GM21825 (cell line): ENCODE data around the gene CRABP2.
A peak's percentile ranks its signal among the peaks of the same experiment; 100 is the strongest.

Experiments used
- ATAC-seq: cut with Tn5 transposase; IDR thresholded peaks from one replicate; pipeline ENCODE4 v1.9.1; 2021; ENCODE audit warnings: mild to moderate bottlenecking, moderate library complexity; ENCODE audit not compliant: unreplicated experiment

The CRABP2 gene

DNA sequence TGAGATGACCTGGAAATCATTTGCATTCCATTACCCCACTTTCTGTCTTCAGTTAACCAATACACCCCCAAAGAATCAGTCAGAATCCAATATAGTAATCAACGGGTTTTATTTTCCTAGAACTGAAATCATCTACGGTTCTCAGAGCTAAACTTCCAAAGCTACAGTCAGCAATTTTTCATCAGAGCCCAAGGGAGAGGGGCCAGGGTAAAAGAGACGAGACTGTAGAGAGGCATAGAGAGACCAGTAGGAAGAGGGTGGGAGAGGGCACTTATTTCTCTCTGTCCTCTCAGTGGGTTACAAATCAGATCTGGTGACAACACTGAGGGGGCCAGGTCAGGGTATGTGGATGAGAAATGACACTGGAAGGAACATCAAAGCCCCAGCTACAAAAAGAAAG is 36.6 kb upstream of the CRABP2 start:
- ATAC-seq, result no peak

DNA sequence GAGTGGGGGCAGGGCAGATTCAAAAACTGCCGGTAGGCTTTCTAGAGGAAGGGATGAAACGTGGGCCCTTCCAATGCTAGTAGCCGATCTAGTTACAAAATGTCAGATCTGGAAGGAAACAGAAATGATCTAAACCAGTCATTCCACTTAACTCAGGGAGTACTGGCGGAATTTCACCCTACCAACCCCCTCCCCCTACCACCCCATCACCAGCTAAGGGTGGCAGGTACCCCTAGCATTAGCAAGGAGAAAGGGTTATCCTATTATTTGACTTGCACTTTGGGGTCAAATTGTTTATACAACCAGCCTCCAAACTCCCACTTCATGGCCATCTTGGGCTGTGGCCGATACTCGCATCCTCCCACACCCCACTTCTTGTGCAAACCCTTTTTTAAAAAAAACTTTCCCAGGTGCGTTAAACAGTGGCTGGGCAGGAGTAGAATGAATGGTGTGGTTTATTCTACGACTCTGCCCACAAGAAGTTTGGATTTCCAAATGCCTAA is 36.1 kb upstream of the CRABP2 start:
- ATAC-seq, result no peak

DNA sequence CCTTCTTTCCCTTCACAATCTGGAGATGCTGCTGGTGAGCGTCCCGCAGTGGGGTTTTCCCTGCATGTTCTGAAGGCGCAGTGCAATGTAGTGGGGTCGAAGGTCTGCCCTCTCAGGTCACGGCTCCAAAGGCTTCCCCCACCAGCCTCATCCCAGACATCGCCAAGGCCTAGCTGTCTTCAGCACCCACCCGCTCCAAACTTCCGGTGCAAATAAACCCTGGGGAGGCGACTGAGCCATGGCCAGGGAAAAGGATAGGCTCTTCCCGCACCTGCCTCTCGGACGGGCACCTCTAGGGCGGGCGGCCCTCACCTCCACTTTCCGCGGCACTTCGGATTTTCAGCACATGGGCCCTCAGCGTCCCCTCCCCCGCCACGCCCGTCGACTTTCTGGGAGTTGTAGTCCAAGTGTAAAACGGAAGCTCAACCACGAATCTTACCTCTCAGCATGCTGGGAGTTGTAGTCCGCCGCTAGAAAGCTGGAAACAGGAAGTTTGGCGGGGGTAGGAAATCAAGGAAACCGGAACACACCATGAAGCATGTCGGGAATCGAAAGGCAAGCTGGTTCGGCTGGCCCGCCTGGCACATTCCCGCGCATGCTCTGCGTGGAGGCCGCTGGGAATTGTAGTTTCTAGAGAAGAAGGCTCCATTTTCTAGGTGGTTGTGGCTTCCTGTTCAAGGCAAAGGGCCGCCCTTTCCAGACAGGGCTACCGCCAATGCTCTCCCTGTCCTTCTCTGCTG is 35.5 kb upstream of the CRABP2 start, which contains the start of gene MRPL24:
TSS of gene MRPL24 (minus strand) at position 348 of the 740 bp plus-strand sequence. CDS start 2,384 bp downstream, outside the sequence.
- peak; percentile 76 for ATAC-seq

DNA sequence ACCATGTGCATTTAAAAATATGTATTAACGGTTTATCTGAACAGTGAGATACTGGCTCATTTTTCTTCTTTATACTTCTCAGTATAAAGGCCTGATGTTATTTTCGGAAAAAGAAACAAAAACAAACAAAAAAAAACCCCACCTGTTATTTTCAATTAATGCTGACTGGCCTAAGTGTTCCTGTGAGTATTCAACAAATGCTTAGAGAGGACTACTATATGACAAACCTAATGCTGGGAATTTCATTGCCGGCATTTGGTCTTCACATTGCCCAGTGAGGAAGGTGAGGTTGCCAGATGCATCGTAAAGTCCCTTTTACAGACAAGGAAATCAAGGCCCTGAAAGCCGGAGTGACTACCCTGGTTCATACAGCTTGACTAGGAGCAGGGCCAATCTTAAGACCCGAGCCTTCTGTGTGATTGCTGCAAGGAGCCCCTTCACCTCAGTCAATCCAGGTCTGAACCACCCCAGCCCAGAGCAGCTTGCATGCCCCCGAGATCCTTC is 34.9 kb upstream of the CRABP2 start:
- peak; percentile 2 for ATAC-seq

DNA sequence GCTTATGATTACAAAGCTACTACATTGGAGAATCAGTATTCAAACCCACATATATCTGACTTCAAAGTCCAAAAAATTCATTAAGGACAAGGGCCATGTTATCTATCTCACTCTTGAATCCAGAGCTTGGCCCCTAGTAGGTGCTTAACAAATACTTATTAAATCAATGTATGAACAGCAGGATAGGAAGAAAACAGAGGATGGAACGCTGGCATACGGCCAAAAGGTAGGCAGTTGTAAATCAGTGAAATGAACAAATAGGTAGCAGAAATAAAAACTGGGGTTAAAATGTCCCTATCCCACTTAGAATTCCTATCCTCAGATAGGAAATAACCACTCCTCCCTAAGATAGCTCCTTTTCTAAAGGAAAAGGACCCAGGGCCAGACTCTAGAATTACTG is 33.5 kb upstream of the CRABP2 start:
- ATAC-seq, result no peak

DNA sequence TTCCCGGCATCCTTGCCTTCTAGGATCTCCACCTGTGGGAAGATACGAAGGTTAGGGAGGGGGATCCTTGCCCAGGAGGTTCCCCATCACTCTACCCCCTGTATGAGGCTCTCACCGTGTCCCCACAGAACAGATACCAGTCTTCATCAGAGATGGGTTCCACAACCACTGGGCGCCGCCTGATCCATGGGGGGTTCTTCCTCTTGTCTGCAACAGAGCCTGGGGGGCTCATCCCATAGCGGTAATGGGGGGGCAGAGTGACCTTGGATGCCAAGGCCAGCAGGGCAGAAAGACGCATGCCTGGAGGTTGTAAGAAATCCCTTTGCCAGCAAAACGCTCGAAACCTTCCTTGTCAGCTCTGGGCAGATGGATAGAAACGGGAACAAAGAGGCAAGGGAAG is 33.0 kb upstream of the CRABP2 start:
- ATAC-seq, result no peak

DNA sequence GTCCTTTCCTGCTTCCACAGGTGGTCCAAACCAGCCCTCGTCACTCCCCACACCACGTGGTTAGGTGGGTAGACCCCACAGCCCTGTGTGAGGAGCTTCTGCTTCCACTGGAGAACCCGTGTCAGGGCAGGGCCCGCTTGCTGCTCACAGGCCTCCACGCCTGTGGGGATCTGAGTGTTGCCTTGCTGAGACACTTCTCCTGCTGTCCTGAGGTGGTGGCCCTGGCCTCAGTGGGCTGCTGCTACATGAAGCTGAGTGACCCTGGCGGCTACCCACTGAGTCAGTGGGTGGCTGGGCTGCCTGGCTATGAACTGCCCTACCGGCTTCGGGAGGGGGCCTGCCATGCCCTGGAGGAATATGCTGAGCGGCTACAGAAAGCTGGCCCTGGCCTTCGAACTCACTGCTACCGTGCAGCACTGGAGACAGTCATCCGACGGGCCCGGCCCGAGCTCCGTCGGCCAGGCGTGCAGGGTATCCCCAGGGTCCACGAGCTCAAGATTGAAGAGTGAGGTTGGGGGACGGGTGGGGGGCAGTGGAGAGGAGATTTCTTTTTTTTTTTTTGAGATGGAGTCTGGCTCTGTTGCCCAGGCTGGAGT is 28.7 kb upstream of the CRABP2 start:
- ATAC-seq, result no peak

DNA sequence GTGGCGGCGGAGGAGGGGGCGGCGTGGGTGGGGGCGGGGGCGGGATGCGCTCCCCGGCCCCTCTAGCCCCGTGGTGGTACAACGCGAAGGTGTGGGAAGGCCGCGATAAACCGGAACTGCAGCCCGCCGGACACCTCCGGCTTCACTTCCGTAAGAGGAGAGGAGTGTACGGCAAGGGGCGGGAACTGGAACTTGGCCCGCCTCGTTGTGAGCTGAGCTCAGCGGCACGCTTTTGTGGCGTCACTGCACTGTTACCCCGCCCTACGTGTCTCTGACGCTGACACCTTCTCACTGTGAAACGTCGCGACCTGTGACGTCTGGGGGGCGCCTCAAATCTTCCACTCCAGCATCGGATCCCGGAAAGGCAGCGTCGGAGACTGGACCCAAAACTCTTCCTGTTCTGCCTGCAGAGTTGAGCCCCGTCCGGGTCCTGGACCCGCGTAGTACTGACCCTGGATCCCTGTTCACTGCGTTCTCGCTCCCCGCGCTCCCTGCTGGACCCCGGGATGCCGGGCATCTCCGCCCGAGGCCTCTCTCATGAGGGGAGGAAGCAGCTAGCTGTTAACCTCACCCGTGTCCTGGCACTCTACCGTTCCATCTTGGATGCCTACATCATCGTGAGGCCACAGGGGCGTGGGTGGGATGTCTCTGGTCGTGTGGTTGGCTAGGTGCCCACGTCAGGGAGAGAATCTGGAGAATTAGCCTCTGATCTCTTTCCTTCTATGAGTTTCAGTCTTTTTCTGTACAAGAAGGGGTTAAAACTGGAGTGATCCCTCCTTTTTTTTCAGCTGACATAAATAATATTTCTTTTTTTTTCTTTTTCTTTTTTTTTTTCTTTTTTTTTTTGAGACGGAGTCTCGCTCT is 23.4 kb upstream of the CRABP2 start, which contains the start of gene ISG20L2:
TSS of gene ISG20L2 (minus strand) at position 168 of the 864 bp plus-strand sequence. CDS start 1,114 bp downstream, outside the sequence.
- ATAC-seq, result peak; percentile 80

DNA sequence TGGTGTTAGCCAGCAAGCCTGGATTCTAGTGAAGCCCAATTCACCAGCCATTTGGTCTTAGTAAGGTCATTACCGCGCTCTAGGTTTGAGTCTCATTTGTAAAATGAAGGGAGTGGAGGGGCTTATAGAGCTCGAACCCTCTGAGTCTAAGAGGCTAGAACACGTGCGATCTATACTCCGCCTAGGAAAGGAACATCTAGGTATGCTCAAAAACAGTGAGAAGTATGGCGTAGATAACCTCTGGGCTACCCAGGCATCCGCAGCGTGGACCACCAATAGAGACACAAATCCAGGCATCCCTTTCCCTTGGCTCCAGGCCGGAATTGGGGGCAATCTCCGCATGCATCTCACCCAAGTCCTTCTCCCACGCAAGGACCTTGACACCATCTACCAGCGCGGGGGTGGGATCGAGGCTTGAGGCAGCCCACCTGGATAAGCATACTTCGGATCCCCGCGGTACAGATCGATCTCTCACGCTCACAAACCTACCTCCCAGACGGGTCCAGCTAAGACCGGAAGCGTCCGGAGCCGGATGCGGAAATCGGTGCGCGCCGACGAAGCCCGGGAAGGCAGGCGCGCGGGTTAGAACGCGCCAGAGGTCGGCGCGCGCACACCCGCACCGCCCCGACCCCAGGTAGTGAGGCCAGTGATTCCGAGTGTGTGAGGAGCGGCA is 22.7 kb upstream of the CRABP2 start, which contains the start of gene METTL25B:
TSS of gene METTL25B (plus strand) at position 544 of the 673 bp plus-strand sequence. CDS start 636 bp downstream, outside the sequence.
- ATAC-seq, result peak; percentile 49

DNA sequence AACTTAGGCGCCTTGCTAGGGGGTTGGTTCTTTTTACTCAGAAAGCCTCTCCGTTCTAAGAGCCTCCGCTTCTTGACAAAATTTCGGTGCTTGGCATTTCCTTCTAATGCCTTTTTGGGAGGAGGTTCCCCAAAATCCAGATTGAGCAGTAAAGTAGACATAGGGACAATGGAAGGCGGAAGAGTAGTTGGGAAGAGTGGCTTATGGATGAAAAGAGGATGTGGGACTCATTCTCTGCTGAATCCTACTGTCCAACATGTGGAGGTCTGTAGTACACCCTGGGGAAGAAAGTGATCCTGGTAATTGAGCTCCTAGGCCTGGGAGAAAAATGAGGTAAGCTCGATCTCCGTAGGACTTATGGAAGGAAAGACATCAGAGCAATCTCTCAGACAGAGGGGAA is 22.1 kb upstream of the CRABP2 start:
- ATAC-seq, result no peak

DNA sequence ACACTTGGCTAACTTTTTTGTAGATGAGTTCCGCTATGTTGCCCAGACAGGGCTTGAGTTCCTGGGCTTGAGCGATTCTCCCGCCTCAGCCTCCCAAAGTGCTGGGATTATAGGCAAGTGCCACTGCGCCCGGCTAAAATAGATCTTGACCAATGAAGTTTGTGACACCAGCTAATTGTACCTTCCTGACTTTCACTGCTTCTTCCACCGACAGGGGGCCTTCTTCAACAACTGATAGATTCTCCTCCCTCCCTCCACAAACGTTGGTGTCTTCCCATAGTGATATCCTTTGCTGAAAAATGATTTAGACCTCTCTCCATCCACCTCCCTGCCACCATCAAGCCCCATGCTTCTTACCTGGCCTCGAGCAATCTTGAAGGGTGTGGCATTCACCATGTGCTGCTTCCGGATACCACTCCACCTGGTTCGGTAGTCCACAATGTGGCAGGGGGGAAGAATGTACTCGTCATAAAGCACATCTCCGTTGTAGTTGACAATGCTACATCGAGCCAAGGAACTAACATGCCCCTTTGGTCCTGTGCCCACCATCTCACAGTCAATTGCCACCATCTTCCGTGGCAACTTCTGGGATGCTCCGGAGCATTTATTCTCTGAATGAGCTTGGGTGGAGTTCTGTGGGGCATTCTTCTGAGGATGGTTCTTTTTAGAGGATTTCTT is 21.3 kb upstream of the CRABP2 start:
- ATAC-seq, result no peak

DNA sequence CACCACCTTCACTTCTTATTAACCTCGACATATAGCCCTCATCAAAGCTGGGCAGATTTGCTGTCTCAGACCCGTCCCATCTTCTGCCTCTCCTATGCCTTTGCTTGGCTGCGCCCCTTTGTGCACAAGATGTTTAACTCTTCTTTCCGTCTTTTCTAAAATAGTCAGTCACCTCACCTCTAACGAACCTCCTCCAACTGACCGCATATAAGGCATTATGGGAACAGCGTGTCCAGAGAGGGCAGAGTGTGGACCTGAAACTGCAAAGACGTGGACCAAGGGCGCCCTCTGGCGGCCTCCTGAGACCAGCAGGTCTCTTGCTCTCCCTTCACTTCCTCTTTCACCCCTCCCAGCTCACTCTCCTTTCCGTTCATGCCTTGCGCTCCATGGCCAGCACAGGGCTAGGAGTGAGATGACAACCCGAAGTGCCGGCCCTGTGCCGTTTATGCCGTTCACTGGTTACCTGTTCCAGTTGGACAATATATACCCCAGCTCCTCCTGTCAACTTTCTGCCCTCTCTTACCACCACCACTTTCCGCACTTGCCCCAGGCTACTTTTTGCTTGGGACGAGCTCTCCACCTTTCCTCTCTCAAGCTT is 20.4 kb upstream of the CRABP2 start:
- peak; percentile 34 for ATAC-seq

DNA sequence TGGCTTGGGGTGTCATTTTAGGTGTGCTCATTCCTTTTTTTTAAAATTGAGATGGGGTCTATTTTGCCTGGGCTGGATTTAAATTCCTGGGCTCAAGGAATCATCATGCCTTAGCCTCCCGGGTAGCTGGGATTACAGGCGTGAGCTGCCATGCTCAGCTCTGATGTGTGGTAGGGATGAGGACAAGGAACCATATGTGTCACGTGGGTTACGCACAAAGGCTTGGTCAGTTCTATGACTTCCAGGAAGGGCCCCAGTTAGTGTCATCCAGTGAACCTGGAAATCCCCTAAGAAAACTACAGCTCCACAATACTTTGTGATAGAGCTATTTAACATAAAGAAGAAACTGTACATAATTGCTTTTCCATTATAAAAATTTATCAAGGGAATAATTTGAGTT is 16.2 kb upstream of the CRABP2 start:
- ATAC-seq, result no peak

DNA sequence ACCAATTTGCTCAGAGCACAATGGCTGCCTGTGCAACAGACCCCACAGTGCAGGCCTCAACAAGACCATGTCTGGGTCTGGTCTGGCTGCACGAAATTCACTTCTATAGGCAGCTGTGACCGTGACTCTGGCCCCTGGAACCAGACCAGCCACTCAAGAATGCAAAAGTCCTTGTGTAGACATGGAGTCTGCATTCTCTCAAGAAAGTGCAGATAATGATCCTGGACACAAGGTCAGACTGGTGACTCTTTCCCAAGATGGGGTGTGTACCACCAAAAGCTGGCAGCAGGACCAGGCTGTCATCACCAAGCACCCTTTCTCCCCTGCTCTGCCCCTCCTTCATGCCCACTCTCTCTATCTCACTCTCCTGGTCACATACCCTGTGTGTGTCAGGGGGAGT is 15.7 kb upstream of the CRABP2 start:
- ATAC-seq, result no peak

DNA sequence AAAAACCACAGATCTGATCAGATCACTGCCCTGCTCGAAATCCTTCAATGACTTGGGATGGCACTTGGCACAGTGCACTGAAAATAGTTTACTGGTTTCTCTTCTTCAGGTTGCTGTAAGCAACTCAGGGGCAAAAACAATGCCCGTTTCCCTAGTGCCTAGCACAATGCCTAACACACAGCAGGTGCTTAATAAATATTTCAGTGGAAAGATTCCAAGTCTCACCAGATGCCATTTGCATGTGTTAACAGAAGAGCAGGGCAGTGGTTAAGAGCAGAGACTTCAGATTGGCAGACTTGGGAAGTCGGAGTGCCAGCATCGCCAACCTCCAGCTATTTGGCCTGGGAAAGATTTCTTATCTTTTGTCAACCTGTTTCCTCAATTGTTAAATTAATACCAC is 12.0 kb upstream of the CRABP2 start:
- no peak for ATAC-seq

DNA sequence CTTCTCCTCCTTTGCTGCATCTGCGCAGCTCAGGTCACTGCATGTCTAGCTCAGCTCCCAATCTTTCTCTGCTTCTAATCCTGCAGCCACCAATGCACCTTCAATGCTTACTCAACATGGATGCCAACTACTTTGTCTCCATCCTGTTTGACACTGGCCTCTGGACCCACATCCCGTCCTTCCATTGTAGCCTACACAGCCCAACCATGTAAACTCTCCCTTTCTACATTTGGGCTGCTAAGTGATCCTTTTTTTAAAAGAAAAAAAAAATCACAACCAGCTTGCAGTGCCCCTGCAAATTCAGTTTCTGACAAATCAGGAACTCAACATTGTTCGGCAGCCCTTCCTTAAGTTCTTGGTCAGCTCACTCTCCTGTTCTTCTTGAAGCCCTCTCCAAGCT is 9.4 kb upstream of the CRABP2 start:
- ATAC-seq, result no peak

DNA sequence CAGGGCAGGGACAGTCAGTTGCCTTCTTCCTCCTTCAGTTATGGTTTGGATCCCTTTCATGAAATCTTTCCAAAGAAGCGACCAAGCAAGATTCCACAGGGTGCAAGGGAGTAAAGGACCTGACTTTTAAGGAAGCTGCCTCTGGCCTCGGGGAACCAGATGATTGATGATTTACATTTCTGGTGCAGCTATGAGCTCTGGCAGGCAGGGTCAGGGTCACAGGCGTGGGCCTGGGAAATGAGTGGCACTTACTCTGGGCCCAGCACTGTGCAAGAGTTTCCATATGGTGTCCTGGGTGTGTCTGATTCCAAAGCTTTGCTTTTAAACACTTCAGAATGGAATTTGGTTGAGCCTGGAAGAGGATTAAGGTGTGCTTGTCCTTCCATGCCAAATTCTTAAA is 7.2 kb upstream of the CRABP2 start:
- no peak for ATAC-seq

DNA sequence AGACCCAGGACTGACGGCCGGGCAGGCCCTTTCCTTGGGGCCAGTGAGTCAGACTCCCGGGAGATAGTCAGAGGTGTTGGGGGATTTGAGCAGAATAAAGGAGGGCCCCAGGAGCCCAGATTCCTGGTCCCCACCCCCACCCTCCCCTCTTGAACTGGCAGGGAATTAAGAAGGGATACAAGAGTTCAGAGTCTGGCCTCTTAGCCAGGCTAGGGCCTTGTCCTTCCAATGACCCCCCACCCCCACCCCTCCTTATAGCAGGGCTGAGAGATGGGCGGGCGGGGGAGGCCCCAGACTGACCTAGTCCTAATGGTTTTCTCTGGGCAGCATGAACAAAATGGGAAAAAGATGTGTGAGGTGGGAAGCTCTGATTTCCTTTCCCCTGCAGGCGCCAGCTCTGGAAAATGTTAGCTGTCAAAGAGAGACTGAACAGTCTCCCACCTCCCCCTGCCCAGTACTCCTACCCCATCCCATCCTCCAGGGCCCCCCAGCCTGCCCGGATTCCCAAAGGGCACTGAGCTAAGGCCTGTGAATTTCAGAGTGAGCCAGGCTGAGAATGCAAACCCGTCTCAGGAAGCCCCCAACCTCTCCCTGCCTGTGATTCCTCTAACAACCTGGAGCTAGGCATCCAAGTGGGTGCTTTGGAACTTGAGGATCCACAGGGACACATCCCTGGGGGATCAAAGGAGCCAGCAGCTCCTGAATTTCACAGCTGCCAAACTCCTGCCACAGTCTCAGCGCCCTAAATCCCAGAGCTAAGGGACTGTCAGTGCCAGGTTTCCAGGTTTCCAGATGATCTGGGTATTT is 5.8 kb upstream of the CRABP2 start:
- ATAC-seq, result no peak
